Measurements from ENCODE around the gene MEIS1. TPM values are rescaled to one million over a fixed set of nuclear protein-coding genes. Genes with fewer than 3 reads are reported as not detected.

MEIS1 gene
- total RNA-seq, 1 experiment from 2014 or later, result 0.66 TPM

- Histone ChIP-seq H3K4ac (ENCODE audit: low read depth, low read length) (no peak overlapping the region), H3K18ac (ENCODE audit: insufficient read length, low read depth, low read length) (no peak overlapping the region), H3K23me2 (ENCODE audit: insufficient read length, low read depth, low read length, poor library complexity, severe bottlenecking) (no peaks in the 10 kb centered on the region), H3K9me3 (ENCODE audit: control insufficient read depth, low read depth, low read length) (no peaks in the 10 kb centered on the region), H3K4me2 (ENCODE audit: insufficient read depth, insufficient read length, low read length) (no peak overlapping the region), H4K5ac (ENCODE audit: insufficient read length, low read depth, low read length) (no peak overlapping the region), H3K23ac (ENCODE audit: insufficient read length, low read depth, low read length) (no peak overlapping the region), H3K56ac (ENCODE audit: insufficient read length, low read depth, low read length) (no peak overlapping the region), H4K20me1 (ENCODE audit: control insufficient read depth, insufficient read depth, insufficient read length) (no peaks in the 10 kb centered on the region), H3K14ac (ENCODE audit: insufficient read depth, low read length) (no peak overlapping the region), H3K9ac (ENCODE audit: extremely low read depth, insufficient read length, low read length) (no peak overlapping the region), H3K4me1 (ENCODE audit: insufficient read depth, low read length) (no peaks in the 10 kb centered on the region), H3T11ph (ENCODE audit: low read length) (no peak overlapping the region), H3K79me1 (ENCODE audit: insufficient read depth, low read depth, low read length, poor library complexity, severe bottlenecking) (no peaks in the 10 kb centered on the region), H4K8ac (replicated peaks; ENCODE audit: insufficient read length, low read depth, low read length) (no peak overlapping the region), H3K79me2 (ENCODE audit: insufficient read depth, low read length) (no peaks in the 10 kb centered on the region), H4K91ac (ENCODE audit: insufficient read length, low read depth, low read length) (no peak overlapping the region), H2AFZ (ENCODE audit: low read length) (no peak overlapping the region), H2BK12ac (ENCODE audit: insufficient read length, low read depth, low read length) (no peak overlapping the region), H2BK20ac (ENCODE audit: low read depth, low read length, poor library complexity, severe bottlenecking) (no peak overlapping the region), H2BK5ac (ENCODE audit: insufficient read length, low read length) (no peak overlapping the region), H3K27ac (ENCODE audit: insufficient read length, low read depth, low read length) (no peak overlapping the region), H2AK5ac (ENCODE audit: insufficient read length, low read length) (no peak overlapping the region), H3K27me3 (ENCODE audit: insufficient read depth, low read length) (no peaks in the 10 kb centered on the region), H2BK120ac (ENCODE audit: low read depth, low read length, poor library complexity, severe bottlenecking) (no peak overlapping the region), H2BK15ac (ENCODE audit: low read depth, low read length) (no peak overlapping the region)
- Mint-ChIP-seq H3K4me3 (no peak overlapping the region), H3K4me1 (peaks cover 19 to 21% of the 10 kb centered on the region in 2 experiments), H3K9me3 (no peaks in the 10 kb centered on the region), H3K27ac (no peak overlapping the region), H3K36me3 (ENCODE audit: insufficient read depth in 1 of 3, low read depth in 3 of 3) (no peaks in the 10 kb centered on the region), H3K27me3 (ENCODE audit: low read depth) (no peaks in the 10 kb centered on the region; the same call in 1 of the 2 replicates)
- DNase-seq, result no peak
- WGBS (ENCODE audit: extremely low coverage, insufficient read length, low lambda C conversion rate), result no CpG with 5 or more reads among the region's 2 CpGs
- no peak for TF ChIP-seq CTCF (conservative IDR thresholded peaks at IDR 0.05)
Measured at GRCh38 chr2:66466433-66466832, 31.5 kb downstream of the MEIS1 start.

Data from H9 (cell line).